NCI-H128 (cell line): Measurements from ENCODE around the gene MAP3K4.

Experiments used
- DNase-seq: peaks from one replicate; lab custom pipeline; 2025; ENCODE audit not compliant: unreplicated experiment; lab: John Stamatoyannopoulos, UW

Gene MAP3K4

DNA sequence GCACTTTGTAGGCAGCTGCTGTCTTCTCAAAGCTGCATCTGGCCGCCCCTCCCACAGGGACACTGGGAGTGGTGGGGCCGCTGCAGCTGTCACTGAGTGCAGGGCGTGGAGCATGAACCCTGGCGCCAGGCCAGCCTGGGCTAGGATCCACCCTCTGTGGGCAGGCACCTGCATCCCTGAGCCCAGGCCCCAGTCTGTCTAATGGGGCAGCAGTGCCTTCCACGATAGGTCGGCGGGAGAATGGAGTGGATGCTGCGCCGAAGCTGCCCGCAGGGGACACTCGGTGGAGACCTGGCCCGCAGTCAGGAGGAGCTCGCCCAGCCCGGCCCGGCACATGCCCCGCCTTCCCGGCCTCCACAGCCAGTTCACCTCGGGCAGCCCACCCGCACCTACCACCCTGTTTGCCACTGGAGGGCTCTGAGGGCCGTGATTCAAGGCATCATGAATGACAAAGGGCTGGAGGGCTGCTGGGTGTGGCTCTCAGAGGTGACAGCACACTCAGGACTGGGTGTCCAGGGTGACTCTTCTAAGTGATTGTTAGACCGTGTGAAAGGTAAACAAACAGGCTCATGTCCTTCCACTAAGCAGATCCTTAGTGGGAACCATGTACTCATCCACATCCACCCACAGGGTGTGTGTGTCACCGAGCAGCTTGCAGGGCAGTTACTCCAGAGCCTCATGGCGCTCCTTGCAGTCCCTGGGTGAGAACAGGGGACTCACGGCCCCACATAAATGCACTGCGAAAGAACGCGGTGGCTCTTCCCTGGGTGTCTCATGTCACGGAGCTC is 148.4 kb downstream of the MAP3K4 start:
- no peak for DNase-seq

DNA sequence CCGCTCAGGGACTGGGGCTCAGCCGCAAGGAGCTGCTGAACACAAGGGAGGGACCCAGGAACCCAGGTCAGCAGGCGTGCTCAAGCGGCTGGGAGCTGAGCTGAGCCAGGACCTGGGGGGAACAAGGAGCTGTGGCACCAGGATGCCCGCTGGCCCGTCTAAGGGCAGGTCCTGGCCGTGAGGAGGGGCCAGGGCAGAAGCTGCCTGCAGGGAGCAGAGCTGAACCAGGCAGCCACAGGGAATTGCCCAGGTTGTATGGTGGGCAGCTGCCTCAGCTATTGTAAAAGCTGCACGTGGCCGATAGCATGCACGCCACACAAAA is 148.9 kb downstream of the MAP3K4 start:
- no peak for DNase-seq

- no peak for DNase-seq
These were observed 149.6 kb downstream of the MAP3K4 start for GRCh38 chr6:161141173-161141572.

DNA sequence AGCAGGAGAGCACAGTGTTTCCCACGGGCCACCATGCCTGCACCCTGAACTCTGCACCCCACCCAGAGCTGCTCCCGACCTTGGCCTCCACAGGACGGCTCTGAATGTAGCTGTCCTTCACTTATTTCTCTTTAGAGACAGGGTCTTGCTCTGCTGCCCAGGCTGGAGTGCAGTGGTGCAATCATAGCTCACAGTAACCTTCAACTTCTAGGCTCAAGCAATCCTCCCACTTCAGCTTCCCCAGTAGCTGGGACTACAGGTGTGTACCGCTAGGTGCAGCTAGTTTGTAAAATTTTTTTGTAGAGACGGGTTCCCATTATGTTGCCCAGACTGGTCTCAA is 151.4 kb downstream of the MAP3K4 start:
- no peak for DNase-seq

DNA sequence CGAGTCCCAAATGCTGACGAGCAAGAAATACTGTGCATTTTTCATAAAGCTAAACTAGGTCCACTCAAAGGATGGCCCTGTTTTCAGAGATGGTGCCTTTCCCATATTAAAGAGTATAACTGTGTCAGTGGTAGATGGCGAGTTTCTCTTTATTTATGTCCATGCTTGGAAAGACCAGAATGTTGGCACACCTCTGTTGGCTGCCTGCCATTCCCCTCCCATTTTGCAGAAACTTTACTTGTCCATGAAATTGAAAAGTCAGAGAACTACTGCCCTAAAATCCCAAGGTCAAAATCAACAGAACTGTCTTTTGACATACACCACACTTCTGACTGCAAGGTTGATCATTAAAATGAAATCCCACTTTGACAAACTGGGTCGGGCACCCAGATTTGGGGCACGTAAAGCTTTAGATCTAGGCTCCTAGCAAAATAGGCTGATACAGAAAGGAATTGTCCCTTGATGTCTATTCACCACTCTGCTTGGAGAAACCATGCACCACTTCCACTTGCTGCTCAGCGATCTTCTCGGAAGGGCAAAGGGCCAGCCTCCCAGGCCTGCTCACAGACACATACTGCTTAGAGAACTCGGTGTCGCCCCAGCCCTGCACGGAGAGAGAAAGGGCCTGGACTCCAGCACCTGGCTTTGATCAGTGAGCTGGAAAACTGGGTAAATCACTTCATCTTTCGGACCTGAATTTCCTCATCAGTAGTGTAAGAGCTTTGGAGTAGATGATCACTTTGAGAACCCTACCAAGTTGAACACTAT is 152.3 kb downstream of the MAP3K4 start:
- no peak for DNase-seq

DNA sequence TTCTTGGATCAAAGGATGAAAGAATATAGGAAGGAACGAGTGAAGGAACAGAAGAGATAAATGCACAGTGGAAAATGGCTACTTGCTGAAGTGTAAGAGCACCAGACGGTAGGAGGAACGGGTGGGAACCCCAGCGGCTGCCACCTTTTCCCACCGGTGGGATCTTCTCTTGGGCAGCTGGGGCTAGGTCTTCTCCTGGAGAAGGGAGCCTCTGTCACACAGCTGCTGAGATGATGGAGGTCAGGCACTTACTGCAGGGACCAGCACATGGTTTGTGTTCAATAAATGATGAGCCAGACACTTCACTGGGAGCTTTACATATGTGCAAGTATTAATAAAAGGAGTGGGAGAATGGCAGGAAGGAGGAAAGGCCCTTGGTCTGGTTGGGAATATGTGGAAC is 158.6 kb downstream of the MAP3K4 start:
- no peak for DNase-seq

GRCh38 chr6:161150566-161150965 is 159.0 kb downstream of the MAP3K4 start:
- DNase-seq, result no peak

DNA sequence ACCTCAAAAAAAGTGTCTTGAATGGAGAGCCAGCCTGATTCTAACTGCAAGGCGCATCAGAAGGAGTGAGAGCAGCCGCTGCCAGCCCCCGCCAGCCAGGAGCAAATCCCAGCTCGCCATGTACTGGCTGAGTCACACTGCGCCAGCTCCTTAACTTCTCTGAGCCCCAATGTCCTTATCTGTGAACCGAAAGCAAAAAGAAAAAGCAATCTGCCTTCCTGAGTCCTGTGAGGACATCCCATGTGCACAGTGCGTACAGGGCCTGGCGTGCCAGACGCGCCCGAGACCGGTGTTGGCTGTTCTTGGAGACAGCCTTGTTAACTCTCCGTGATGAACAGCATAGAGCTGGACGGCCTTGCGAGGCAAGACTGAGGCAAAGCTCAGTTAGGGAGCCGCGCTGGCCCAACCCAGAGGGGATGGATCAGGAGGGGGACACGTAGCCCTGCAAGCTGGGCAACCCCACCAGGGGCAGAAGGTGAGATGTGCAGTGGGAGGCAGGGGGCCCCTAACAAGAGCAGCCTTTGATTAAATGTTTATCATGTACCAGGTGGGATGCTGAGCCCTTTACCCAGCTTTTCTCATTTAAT is 159.6 kb downstream of the MAP3K4 start:
- no peak for DNase-seq

GRCh38 chr6:161151660-161152526 is 160.3 kb downstream of the MAP3K4 start:
- DNase-seq, result no peak

- DNase-seq, result no peak
These were observed 160.9 kb downstream of the MAP3K4 start for GRCh38 chr6:161152527-161152862.

DNA sequence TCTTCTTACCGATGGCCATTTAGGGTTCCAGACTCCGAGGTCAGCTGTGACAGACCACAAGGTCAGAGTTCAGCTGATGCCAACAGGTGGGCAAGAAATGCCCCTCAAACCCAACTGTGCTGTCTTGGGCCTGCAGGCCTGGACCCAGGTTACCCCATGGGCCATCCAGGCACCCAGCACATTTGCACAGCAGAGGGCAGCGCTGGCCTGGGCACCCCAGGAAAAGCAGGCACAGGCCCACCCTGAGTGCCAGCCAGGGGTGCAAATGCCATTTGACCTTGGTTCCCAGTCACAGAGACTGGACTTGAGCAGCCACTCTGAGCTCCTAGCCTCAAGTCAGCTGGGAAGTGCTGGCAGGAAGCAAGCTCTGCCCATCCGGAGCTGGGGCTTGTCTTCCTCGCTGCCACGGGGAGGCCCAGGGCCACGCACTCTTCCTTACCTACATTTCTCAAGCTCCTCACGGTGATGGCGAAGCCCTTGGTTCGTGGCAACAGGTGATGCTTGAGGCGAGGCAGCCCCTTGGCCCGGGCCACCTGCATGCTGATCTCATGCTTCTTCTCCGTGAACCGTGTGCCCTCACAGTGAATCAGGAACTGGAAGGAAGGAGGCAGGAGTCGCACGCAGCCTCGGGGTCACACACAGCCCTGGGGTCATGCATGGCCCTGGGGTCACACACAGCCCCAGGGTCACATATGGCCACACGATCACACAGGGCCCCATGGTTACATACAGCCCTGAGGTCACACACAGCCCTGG is 161.5 kb downstream of the MAP3K4 start:
- DNase-seq, result no peak

DNA sequence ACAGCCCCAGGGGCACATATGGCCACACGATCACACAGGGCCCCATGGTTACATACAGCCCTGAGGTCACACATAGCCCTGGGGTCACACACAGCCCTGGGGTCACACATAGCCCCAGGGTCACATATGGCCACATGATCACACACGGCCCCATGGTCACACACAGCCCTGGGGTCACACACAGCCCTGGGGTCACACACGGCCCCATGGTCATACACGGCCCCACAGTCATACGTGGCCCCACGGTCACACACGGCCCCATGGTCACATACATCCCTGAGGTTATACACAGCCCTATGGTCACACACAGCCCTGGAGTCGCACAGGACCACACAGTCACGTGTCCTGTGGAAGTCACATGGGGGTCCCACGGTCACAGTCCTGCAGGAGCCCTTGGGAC is 162.2 kb downstream of the MAP3K4 start:
- no peak for DNase-seq

GRCh38 chr6:161154796-161155335 is 163.3 kb downstream of the MAP3K4 start:
- no peak for DNase-seq

DNA sequence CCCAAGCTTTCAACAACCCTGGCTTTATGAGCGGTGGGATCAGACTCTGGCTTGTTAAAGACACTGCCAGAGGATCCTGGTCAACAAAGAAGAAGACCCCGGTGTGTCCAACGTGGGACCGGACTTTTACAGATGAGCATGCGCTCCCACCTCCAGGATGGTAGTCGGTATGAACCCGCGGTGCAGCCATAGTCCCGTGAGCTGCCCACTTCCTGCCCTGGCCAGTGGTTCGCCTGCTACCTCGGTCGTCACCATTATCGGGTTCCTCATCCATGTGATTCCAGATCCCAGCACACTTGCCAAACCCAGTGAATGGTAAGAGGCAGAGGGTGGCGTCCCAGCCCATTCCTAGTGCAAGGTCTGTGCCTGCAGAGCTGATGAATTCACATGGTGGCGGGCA is 169.6 kb downstream of the MAP3K4 start:
- no peak for DNase-seq

DNA sequence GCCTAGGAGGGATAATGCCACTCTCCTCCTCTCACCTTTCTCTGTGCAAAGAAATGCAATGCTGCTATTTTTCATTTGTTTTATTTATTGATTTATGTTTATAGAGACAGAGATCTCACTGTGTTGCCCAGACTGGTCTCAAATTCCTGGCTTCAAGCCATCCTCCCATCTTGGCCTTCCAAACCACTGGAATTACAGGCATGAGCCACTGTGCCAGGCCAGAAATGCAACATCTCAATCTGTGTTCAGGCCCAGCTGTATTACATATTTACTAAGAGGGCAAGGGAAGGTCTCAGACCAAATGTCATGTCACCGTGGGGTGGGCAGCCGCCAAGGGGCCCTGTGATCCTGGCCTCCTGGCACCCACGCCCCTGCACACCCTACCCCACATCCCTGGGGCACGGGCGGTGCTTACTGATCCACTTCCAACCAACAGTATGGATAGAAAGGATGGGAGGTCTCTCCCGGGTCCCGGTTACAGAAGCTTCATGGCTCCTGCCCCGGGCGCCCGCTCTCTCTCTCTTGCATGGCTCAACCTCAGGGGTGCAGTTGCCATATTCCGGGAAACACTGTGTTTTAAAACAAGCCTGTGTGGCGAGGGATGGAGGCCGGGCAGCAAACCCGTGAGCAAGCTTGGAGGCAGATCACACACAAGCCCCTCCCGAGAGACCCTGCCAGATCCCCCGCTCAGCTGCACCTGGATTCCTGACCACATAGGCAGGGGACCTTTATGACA is 170.5 kb downstream of the MAP3K4 start:
- no peak for DNase-seq

DNA sequence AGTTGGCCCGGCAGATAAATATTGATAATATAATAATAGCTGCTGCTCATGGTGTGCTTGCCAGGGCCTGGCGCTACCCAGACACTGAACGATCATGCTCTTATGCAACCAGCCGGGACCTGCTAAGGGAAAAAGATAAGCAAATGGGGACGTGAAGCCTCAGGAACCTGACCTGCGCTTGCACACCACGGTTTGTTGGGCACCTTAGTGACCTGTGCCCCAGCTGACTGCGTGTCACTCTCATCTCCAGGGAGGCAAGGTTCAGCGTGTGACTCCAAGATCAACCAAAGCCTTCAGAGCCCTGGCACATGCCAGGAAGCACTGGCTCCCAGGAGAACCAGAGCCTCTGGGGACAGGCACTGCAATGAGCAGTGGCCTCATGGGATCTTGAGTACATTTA is 171.2 kb downstream of the MAP3K4 start:
- DNase-seq, result no peak

GRCh38 chr6:161163466-161164181 is 172.1 kb downstream of the MAP3K4 start:
- DNase-seq, result no peak

GRCh38 chr6:161164182-161164625 is 172.6 kb downstream of the MAP3K4 start:
- no peak for DNase-seq

DNA sequence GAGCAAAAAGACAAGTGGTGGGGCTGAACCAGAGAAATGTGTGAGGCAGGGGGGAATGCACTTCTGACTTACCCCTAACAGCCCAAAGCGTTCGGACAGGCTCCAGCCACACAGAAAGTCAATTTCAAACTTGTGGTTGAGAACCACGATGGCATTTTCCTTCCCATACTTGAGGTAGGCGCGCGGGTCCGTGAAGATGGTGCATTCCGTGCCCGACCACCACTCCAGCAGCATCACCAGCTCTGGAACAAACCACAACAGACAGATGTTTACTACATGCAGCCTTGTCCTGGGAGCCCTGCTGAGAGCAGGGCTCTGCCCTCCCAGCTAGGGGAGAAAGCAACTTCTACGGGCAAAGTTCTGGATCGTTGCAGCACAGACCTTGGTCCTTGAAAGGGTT is 174.6 kb downstream of the MAP3K4 start:
- no peak for DNase-seq
